K562 treated with DMSO at 1 percent for 12 hours (cell line): ENCODE data around the gene SPDYE2. TPM values are rescaled to one million over a fixed set of nuclear protein-coding genes. Genes with fewer than 3 reads are reported as not detected.

Source experiments
- total RNA-seq: library from RNA; unstranded; fragments of 300-600 nt; gene quantifications from 2 replicates; pipeline ENCODE4 v1.2.3, GENCODE V29; 2022; ENCODE audit not compliant: insufficient read depth

The SPDYE2 gene
- total RNA-seq, result not detected in 2 replicates

GRCh38 chr7:102550808-102551422 lies at the start of gene SPDYE2:
Gene SPDYE2 (plus strand): TSS chr7:102551226. CDS start chr7:102553256, 2,030 bp downstream.

GRCh38 chr7:102517550-102518147 lies 33.4 kb upstream of the SPDYE2 start, which contains the start of gene RASA4B:
Gene RASA4B (minus strand): TSS chr7:102517777. CDS start chr7:102517710, 67 bp downstream.

GRCh38 chr7:102543596-102543995 lies 7.4 kb upstream of the SPDYE2 start, which contains the start of gene UPK3BL2:
Gene UPK3BL2 (minus strand): TSS chr7:102543696. CDS start chr7:102543636, 60 bp downstream.

GRCh38 chr7:102572261-102573239 lies 21.5 kb downstream of the SPDYE2 start, which contains the start of gene POLR2J3:
Gene POLR2J3 (minus strand): TSS chr7:102572583. CDS start chr7:102572521, 62 bp downstream.

Other genes starting within 250 kb of the SPDYE2 start
- gene SPDYE6, start 194.8 kb upstream of the SPDYE2 start, total RNA-seq, result 1.7 TPM in 1 of 2 replicates, not detected in the other
- gene PRKRIP1, start 154.9 kb upstream of the SPDYE2 start, total RNA-seq, result 25.8 and 42.0 TPM in 2 replicates
- 21.4 and 44.1 TPM in 2 replicates for gene ORAI2, start 117.7 kb upstream of the SPDYE2 start, total RNA-seq
- 14.9 and 18.8 TPM in 2 replicates for gene ALKBH4, start 86.4 kb upstream of the SPDYE2 start, total RNA-seq
- 48.9 and 63.0 TPM in 2 replicates for gene LRWD1, start 86.2 kb upstream of the SPDYE2 start, total RNA-seq
- gene POLR2J, start 72.3 kb upstream of the SPDYE2 start, total RNA-seq, result 147 and 169 TPM in 2 replicates
- 7.7 and 8.2 TPM in 2 replicates for gene RASA4B, start 33.4 kb upstream of the SPDYE2 start, total RNA-seq
- 3.1 and 11.3 TPM in 2 replicates for gene UPK3BL2, start 7.5 kb upstream of the SPDYE2 start, total RNA-seq
- gene POLR2J3, start 21.4 kb downstream of the SPDYE2 start, total RNA-seq, result 5.3 and 47.9 TPM in 2 replicates
- 10.6 and 14.6 TPM in 2 replicates for gene RASA4, start 65.5 kb downstream of the SPDYE2 start, total RNA-seq
- gene UPK3BL1, start 91.6 kb downstream of the SPDYE2 start, total RNA-seq, result 35.4 and 40.3 TPM in 2 replicates
- not detected in 2 replicates for gene SPDYE2B, start 99.1 kb downstream of the SPDYE2 start, total RNA-seq
- 0.41 and 3.0 TPM in 2 replicates for gene POLR2J2, start 120.4 kb downstream of the SPDYE2 start, total RNA-seq
- 9.4 and 11.6 TPM in 2 replicates for gene FAM185A, start 197.8 kb downstream of the SPDYE2 start, total RNA-seq